Subcutaneous abdominal adipose tissue (tissue), 5 donors: ENCODE measurements around the gene PPM1J.

Source experiments
- H3K27ac ChIP-seq: one replicate; pipeline ENCODE4 v1.7.0; 2013; ENCODE audit warnings: low read depth, mild to moderate bottlenecking, inconsistent platforms, low read length, moderate library complexity
- H3K27me3 ChIP-seq, 5 donors: one replicate each; pipeline ENCODE4 v1.7.0; 2013; ENCODE audit warnings: low read length in 5 of 5, inconsistent platforms in 1 of 5; ENCODE audit not compliant: control insufficient read depth in 5 of 5, insufficient read depth in 4 of 5
- H3K36me3 ChIP-seq, 5 donors: one replicate each; pipeline ENCODE4 v1.7.0; 2013; ENCODE audit warnings: low read length in 5 of 5; ENCODE audit not compliant: control insufficient read depth in 5 of 5, insufficient read depth in 5 of 5
- H3K4me1 ChIP-seq, 5 donors: one replicate each; pipeline ENCODE4 v1.7.0; 2013; ENCODE audit warnings: low read length in 5 of 5, mild to moderate bottlenecking in 3 of 5, moderate library complexity in 1 of 5; ENCODE audit not compliant: control insufficient read depth in 5 of 5, insufficient read depth in 5 of 5
- H3K4me3 ChIP-seq, 5 donors: one replicate each; pipeline ENCODE4 v1.7.0; 2013; ENCODE audit warnings: low read length in 5 of 5, low read depth in 1 of 5
- H3K9ac ChIP-seq, 5 donors: one replicate each; pipeline ENCODE4 v1.7.0; 2013; ENCODE audit warnings: low read length in 5 of 5, mild to moderate bottlenecking in 4 of 5, moderate library complexity in 3 of 5
- H3K9me3 ChIP-seq, 5 donors: one replicate each; pipeline ENCODE4 v1.7.0; 2013; ENCODE audit warnings: low read length in 5 of 5; ENCODE audit not compliant: control insufficient read depth in 5 of 5
- donor health status: healthy.
- donor health status: healthy.
- donor health status: healthy.
- donor health status: healthy.
- donor health status: healthy.

The PPM1J gene

GRCh38 chr1:112675728-112676381 is 39.3 kb downstream of the PPM1J start:
- Histone ChIP-seq H3K9me3 (no peaks in the 10 kb centered on the region), H3K27ac (peak overlapping the region; percentile 86), H3K4me3 (peak overlapping the region; percentile 83 to 95 (median 92)), H3K4me1 (peaks cover 0 to 29% (median 22%) of the 10 kb centered on the region in 5 donors), H3K36me3 (peaks cover 4 to 11% (median 9%) of the 10 kb centered on the region in 5 donors), H3K27me3 (no peaks in the 10 kb centered on the region), H3K9ac (peak overlapping the region; percentile 6 to 94 (median 87))

- H3K4me3 ChIP-seq: peak overlapping the region; percentile 90 to 95 (median 93)
- peaks cover 0 to 29% (median 22%) of the 10 kb centered on the region in 5 donors for H3K4me1 ChIP-seq
- H3K27ac ChIP-seq: peak overlapping the region; percentile 86
Observed at GRCh38 chr1:112674986-112675727, 40.0 kb downstream of the PPM1J start.

GRCh38 chr1:112674440-112674985 is 40.6 kb downstream of the PPM1J start, which contains the start of gene MOV10:
Gene MOV10 (plus strand): TSS chr1:112674659. CDS start chr1:112674913, 254 bp downstream.
- H3K9me3 ChIP-seq: no peaks in the 10 kb centered on the region
- H3K36me3 ChIP-seq: peaks cover 13 to 24% (median 20%) of the 10 kb centered on the region in 5 donors
- peaks cover 0 to 29% (median 22%) of the 10 kb centered on the region in 5 donors for H3K4me1 ChIP-seq
- H3K27me3 ChIP-seq: no peaks in the 10 kb centered on the region
- peak within 1 kb of the TSS; percentile 90 to 95 (median 93) for H3K4me3 ChIP-seq
- peak within 1 kb of the TSS; percentile 86 for H3K27ac ChIP-seq
- peak within 1 kb of the TSS; percentile 81 to 94 (median 87) for H3K9ac ChIP-seq

More at GRCh38 chr1:112674986-112675727, 40.0 kb downstream of the PPM1J start:
- Histone ChIP-seq H3K9me3 (no peaks in the 10 kb centered on the region), H3K9ac (peak overlapping the region; percentile 6 to 94 (median 87)), H3K27me3 (no peaks in the 10 kb centered on the region), H3K36me3 (peaks cover 8 to 18% (median 14%) of the 10 kb centered on the region in 5 donors)

- Histone ChIP-seq H3K9me3 (no peaks in the 10 kb centered on the region), H3K36me3 (peaks cover 16 to 31% (median 27%) of the 10 kb centered on the region in 5 donors), H3K27me3 (no peaks in the 10 kb centered on the region), H3K27ac (peak overlapping the region; percentile 86), H3K9ac (peak overlapping the region; percentile 81 to 94 (median 85)), H3K4me1 (peaks cover 0 to 29% (median 22%) of the 10 kb centered on the region in 5 donors), H3K4me3 (peak overlapping the region; percentile 90 to 95 (median 93))
Observed at GRCh38 chr1:112673592-112674439, 41.3 kb downstream of the PPM1J start.

- no peaks in the 10 kb centered on the region for H3K27me3 ChIP-seq
- H3K9me3 ChIP-seq: no peaks in the 10 kb centered on the region
- no peak overlapping the region for H3K9ac ChIP-seq
- H3K27ac ChIP-seq: no peak overlapping the region
- no peak overlapping the region for H3K4me3 ChIP-seq
- H3K36me3 ChIP-seq: peaks cover 23 to 40% (median 34%) of the 10 kb centered on the region in 5 donors
- H3K4me1 ChIP-seq: peaks cover 0 to 29% (median 22%) of the 10 kb centered on the region in 5 donors
Observed at GRCh38 chr1:112672842-112673241, 42.3 kb downstream of the PPM1J start.

- Histone ChIP-seq H3K9ac (no peak overlapping the region), H3K27ac (no peak overlapping the region), H3K36me3 (peaks cover 28 to 49% (median 37%) of the 10 kb centered on the region in 5 donors)
Observed at GRCh38 chr1:112672009-112672408, 43.1 kb downstream of the PPM1J start.

GRCh38 chr1:112666946-112667345 is 48.2 kb downstream of the PPM1J start:
- Histone ChIP-seq H3K9me3 (no peaks in the 10 kb centered on the region), H3K9ac (no peak overlapping the region), H3K4me3 (no peak overlapping the region), H3K27ac (no peak overlapping the region), H3K27me3 (no peaks in the 10 kb centered on the region), H3K4me1 (no peaks in the 10 kb centered on the region), H3K36me3 (peaks cover 51 to 89% (median 56%) of the 10 kb centered on the region in 5 donors)

More at GRCh38 chr1:112672009-112672408, 43.1 kb downstream of the PPM1J start:
- Histone ChIP-seq H3K4me3 (no peak overlapping the region), H3K27me3 (no peaks in the 10 kb centered on the region), H3K9me3 (no peaks in the 10 kb centered on the region), H3K4me1 (peaks cover 0 to 29% (median 22%) of the 10 kb centered on the region in 5 donors)

DNA sequence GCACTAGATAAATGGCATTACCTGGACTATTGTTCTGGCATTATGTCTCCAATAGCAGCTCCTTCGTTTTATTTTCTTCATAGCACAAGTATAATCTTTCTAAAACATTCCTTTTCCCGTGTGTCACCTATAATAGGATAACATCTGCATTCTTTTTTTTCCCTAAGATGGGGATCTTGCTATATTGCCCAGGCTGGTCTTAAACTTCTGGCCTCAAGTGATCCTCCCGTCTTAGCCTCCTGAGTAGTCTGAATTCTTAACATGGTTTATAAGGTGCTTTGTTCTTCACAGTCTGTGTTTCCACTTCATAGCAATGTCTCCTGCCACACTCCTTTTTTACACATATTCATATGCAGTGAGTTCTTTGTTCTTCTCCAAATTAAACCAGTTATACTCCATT is 49.3 kb downstream of the PPM1J start:
- Histone ChIP-seq H3K4me3 (no peak overlapping the region), H3K27ac (no peak overlapping the region), H3K4me1 (no peaks in the 10 kb centered on the region), H3K27me3 (no peaks in the 10 kb centered on the region), H3K9ac (no peak overlapping the region), H3K9me3 (no peaks in the 10 kb centered on the region), H3K36me3 (peaks cover 54 to 89% (median 58%) of the 10 kb centered on the region in 5 donors)
